Measurements from ENCODE around the gene ALDOC. TPM values are rescaled to one million over a fixed set of nuclear protein-coding genes. Genes with fewer than 3 reads are reported as not detected.
A peak's percentile ranks its signal among the peaks of the same experiment; 100 is the strongest.
"Not testable (repeated sequence)": the region's sequence is repeated elsewhere in the genome, so short reads cannot be mapped to it uniquely, and the experiment has no call there.

The ALDOC gene
- total and polyA plus RNA-seq, 10 of the 15 experiments (the other 5 are each of a cell fraction or from before 2014, with no cell fraction given), result 16.0 to 268 (median 78.2) TPM

DNA sequence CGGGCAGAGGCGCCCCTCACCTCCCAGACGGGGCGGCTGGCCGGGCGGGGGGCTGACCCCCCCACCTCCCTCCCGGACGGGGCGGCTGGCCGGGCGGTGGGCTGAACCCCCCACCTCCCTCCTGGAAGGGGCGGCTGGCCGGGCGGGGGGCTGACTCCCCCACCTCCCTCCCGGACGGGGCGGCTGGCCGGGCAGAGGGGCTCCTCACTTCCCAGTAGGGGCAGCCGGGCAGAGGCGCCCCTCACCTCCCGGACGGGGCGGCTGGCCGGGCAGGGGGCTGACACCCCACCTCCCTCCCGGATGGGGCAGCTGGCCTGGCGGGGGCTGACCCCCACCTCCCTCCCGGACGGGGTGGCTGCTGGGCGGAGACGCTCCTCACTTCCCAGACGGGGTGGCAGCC lies 27.3 kb upstream of the ALDOC start:
- H3K79me2 ChIP-seq (ENCODE audit: control insufficient read depth, insufficient read depth, low read length); H3K4me2 ChIP-seq (ENCODE audit: control insufficient read depth, insufficient read depth); RAD21 ChIA-PET (ENCODE audit: unreplicated experiment); CTCF ChIA-PET; intact Hi-C loops (cut with micrococcal nuclease; ENCODE audit: unreplicated experiment); POLR2A ChIA-PET; in situ Hi-C loops (cut with MboI); H2AFZ ChIP-seq (ENCODE audit: control insufficient read depth, low read depth, low read length); H3K4me1 ChIP-seq (ENCODE audit: control insufficient read depth, insufficient read depth, low read length); H3K27me3 ChIP-seq (replicated peaks in 1 of 2; ENCODE audit: control insufficient read depth in 2 of 2, insufficient read depth in 2 of 2, low read length in 1 of 2); H3K36me3 ChIP-seq (ENCODE audit: control insufficient read depth in 2 of 2, insufficient read depth in 2 of 2, low read length in 1 of 2); BruUV-seq (replicated peaks); DNase-seq (ENCODE audit: low read depth, low spot score); FAIRE-seq; H3K9ac ChIP-seq (ENCODE audit: control insufficient read depth, insufficient read depth, low read length); SMC1A ChIA-PET (ENCODE audit: uncharacterized antibody, unreplicated experiment); H3K9me3 ChIP-seq (replicated peaks; ENCODE audit: control insufficient read depth, insufficient read depth, low read length); H4K20me1 ChIP-seq (ENCODE audit: control insufficient read depth, insufficient read depth); H3K27ac ChIP-seq (ENCODE audit: control insufficient read depth, insufficient read depth); ATAC-seq; H3K4me3 ChIP-seq: not testable (repeated sequence)
- WGBS (ENCODE audit: insufficient coverage, insufficient replicate concordance, low lambda C conversion rate, missing lambda C conversion rate), result 100% methylated on average over 2 of the region's 31 CpGs

DNA sequence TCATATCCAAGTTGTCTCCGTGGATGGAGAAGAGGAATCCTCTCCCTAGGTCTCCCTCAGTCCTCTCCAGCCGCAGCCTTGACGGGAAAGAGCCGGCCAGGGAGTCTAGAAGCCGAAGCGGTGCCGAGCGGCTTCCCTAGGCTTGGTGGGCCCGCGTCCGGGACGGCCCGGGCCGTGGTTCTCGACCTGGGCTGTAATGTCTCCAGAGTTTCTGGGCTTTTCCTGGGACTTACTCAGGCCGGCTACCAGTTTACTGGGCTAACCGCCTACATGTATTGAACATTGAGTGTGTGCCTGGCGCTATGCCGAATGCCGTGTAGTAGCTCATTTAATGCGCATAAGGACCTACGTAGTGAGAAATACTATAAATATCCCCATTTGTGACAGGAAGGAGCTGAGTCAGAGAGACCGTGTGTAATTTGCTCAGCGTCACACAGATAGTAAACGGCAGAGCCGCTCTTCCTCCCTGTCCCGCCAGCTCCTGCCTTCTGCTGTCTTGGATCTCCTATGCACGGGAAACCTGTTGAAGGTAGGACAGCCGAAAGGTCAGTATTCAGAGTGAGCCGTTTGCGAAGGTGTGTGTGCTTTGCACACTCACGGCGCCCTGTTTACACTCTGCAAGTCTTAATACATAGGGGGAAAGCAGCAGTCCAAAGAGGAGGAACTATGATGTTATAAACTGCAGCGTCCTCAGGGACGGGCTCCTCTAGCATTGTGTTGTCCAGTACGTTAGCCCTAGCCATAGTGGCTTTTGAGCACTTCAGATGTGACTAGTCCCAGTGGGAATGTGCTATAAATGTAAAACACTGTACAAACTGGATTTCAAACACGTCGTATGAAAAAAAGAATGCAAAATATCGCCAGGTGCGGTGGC lies 22.9 kb upstream of the ALDOC start:
- intact Hi-C loops (cut with micrococcal nuclease; ENCODE audit: unreplicated experiment), result loop anchor here (2.0 kb wide), 3 partner anchors 23 to 51 kb away; partner anchors contain the start of genes ALDOC and BLTP2
- SMC1A ChIA-PET (ENCODE audit: uncharacterized antibody, unreplicated experiment), result interaction anchor here (0.7 to 2.9 kb wide), 4 partner anchors 10 to 48 kb away, joined by 3 to 25 read pairs (median 3); partner anchors contain the start of genes PIGS and UNC119
- TF ChIP-seq MTA2 (IDR thresholded peaks at IDR 0.05; ENCODE audit: low read depth), result 0 out of 2 replicates have a peak, but pooled peaks have one; percentile 24
- peak; percentile 38 to 49; a peak in 3 of 4 replicates for TF ChIP-seq IKZF2 (IDR thresholded peaks at IDR 0.05)
- TF ChIP-seq, protein P1, sequence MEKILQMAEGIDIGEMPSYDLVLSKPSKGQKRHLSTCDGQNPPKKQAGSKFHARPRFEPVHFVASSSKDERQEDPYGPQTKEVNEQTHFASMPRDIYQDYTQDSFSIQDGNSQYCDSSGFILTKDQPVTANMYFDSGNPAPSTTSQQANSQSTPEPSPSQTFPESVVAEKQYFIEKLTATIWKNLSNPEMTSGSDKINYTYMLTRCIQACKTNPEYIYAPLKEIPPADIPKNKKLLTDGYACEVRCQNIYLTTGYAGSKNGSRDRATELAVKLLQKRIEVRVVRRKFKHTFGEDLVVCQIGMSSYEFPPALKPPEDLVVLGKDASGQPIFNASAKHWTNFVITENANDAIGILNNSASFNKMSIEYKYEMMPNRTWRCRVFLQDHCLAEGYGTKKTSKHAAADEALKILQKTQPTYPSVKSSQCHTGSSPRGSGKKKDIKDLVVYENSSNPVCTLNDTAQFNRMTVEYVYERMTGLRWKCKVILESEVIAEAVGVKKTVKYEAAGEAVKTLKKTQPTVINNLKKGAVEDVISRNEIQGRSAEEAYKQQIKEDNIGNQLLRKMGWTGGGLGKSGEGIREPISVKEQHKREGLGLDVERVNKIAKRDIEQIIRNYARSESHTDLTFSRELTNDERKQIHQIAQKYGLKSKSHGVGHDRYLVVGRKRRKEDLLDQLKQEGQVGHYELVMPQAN (conservative IDR thresholded peaks at IDR 0.05), result peak; percentile 65; the same call in 1 of the 2 replicates
- TF ChIP-seq, protein P2, sequence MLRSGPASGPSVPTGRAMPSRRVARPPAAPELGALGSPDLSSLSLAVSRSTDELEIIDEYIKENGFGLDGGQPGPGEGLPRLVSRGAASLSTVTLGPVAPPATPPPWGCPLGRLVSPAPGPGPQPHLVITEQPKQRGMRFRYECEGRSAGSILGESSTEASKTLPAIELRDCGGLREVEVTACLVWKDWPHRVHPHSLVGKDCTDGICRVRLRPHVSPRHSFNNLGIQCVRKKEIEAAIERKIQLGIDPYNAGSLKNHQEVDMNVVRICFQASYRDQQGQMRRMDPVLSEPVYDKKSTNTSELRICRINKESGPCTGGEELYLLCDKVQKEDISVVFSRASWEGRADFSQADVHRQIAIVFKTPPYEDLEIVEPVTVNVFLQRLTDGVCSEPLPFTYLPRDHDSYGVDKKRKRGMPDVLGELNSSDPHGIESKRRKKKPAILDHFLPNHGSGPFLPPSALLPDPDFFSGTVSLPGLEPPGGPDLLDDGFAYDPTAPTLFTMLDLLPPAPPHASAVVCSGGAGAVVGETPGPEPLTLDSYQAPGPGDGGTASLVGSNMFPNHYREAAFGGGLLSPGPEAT (IDR thresholded peaks at IDR 0.05; ENCODE audit: low read depth), result no peak
- TF ChIP-seq TCF12 (IDR thresholded peaks at IDR 0.05; ENCODE audit: low read depth, low read length), result no peak
- TF ChIP-seq, protein P3, sequence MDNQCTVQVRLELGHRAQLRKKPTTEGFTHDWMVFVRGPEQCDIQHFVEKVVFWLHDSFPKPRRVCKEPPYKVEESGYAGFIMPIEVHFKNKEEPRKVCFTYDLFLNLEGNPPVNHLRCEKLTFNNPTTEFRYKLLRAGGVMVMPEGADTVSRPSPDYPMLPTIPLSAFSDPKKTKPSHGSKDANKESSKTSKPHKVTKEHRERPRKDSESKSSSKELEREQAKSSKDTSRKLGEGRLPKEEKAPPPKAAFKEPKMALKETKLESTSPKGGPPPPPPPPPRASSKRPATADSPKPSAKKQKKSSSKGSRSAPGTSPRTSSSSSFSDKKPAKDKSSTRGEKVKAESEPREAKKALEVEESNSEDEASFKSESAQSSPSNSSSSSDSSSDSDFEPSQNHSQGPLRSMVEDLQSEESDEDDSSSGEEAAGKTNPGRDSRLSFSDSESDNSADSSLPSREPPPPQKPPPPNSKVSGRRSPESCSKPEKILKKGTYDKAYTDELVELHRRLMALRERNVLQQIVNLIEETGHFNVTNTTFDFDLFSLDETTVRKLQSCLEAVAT (IDR thresholded peaks at IDR 0.05), result 0 out of 2 replicates have a peak, but pooled peaks have one; percentile 75
- peak; percentile 44; the same call in 1 of the 2 replicates for TF ChIP-seq CREM (IDR thresholded peaks at IDR 0.05; ENCODE audit: low read depth)
- TF ChIP-seq CREB1 (IDR thresholded peaks at IDR 0.05; ENCODE audit: low read depth), result peak; percentile 87
- peak; percentile 48 for TF ChIP-seq EED (IDR thresholded peaks at IDR 0.05; ENCODE audit: low read depth)

More for the DNA sequence above, 22.9 kb upstream of the ALDOC start:
- peak overlapping the region; percentile 97 for H3K9ac ChIP-seq (ENCODE audit: control insufficient read depth, insufficient read depth, low read length)
- H4K20me1 ChIP-seq (ENCODE audit: control insufficient read depth, insufficient read depth), result no peaks in the 10 kb centered on the region
- TSS peak; percentile 97 for BruUV-seq (replicated peaks)
- peak overlapping the region; percentile 98; the same call in 1 of the 2 replicates for H3K4me3 ChIP-seq
- RAD21 ChIA-PET (ENCODE audit: unreplicated experiment), result interaction anchor here (0.8 to 2.9 kb wide), 8 partner anchors 13 to 104 kb away, joined by 3 to 24 read pairs (median 4); partner anchors contain the start of gene PIGS
- CTCF ChIA-PET, result interaction anchor here (2.6 to 5.9 kb wide), 2 partner anchors 14 to 50 kb away, joined by 9 to 51 read pairs; partner anchors contain the start of gene RSKR
- POLR2A ChIA-PET, result interaction anchor here (0.6 to 5.4 kb wide), 12 partner anchors 10 to 99 kb away, joined by 3 to 56 read pairs (median 4); partner anchors contain the start of genes ALDOC, BLTP2 and PIGS
- peak; percentile 58 for DNase-seq (ENCODE audit: low read depth, low spot score)
- peak overlapping the region; percentile 94 for H3K27ac ChIP-seq (ENCODE audit: control insufficient read depth, insufficient read depth)
- peak; percentile 73 for ATAC-seq
- peaks cover 21% of the 10 kb centered on the region for H3K79me2 ChIP-seq (ENCODE audit: control insufficient read depth, insufficient read depth, low read length)
- H3K27me3 ChIP-seq (replicated peaks in 1 of 2; ENCODE audit: control insufficient read depth in 2 of 2, insufficient read depth in 2 of 2, low read length in 1 of 2), result no peaks in the 10 kb centered on the region
- WGBS (ENCODE audit: insufficient coverage, insufficient replicate concordance, low lambda C conversion rate, missing lambda C conversion rate), result 3% methylated on average over 40 of the region's 40 CpGs
- in situ Hi-C loops (cut with MboI), result no loop called here
- peak; percentile 90 for FAIRE-seq
- peak overlapping the region; percentile 91 for H2AFZ ChIP-seq (ENCODE audit: control insufficient read depth, low read depth, low read length)
- H3K4me2 ChIP-seq (ENCODE audit: control insufficient read depth, insufficient read depth), result peak overlapping the region; percentile 95
- H3K9me3 ChIP-seq (replicated peaks; ENCODE audit: control insufficient read depth, insufficient read depth, low read length), result no peaks in the 10 kb centered on the region
- H3K4me1 ChIP-seq (ENCODE audit: control insufficient read depth, insufficient read depth, low read length), result peaks cover 5% of the 10 kb centered on the region
- H3K36me3 ChIP-seq (ENCODE audit: control insufficient read depth in 2 of 2, insufficient read depth in 2 of 2, low read length in 1 of 2), result peaks cover 0 to 4% of the 10 kb centered on the region in 2 experiments; a peak in 1 of 4 replicates
